ENCODE measurements around the gene SFTPD.

DNA sequence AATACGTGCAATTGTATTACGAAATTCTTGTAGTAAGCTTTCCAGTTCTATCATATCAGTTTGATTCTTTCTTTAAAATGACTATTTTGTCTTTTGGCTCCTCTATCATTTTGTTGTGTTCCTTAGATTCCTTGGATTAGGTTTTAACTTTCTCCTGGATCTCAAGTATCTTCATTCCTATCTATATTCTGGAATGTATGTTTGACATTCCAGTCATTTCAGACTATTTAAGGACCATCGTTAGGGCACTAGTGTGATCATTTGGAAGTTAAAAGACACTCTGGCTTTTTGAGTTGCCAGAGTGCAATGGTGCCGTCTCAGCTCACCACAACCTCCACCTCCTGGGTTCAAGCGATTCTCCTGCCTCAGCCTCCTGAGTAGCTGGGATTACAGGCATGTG is 45.7 kb upstream of the SFTPD start:
- TF ChIP-seq, protein P1, sequence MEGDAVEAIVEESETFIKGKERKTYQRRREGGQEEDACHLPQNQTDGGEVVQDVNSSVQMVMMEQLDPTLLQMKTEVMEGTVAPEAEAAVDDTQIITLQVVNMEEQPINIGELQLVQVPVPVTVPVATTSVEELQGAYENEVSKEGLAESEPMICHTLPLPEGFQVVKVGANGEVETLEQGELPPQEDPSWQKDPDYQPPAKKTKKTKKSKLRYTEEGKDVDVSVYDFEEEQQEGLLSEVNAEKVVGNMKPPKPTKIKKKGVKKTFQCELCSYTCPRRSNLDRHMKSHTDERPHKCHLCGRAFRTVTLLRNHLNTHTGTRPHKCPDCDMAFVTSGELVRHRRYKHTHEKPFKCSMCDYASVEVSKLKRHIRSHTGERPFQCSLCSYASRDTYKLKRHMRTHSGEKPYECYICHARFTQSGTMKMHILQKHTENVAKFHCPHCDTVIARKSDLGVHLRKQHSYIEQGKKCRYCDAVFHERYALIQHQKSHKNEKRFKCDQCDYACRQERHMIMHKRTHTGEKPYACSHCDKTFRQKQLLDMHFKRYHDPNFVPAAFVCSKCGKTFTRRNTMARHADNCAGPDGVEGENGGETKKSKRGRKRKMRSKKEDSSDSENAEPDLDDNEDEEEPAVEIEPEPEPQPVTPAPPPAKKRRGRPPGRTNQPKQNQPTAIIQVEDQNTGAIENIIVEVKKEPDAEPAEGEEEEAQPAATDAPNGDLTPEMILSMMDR (conservative IDR thresholded peaks at IDR 0.05 in 1 of 2, IDR thresholded peaks at IDR 0.05 in 1 of 2; ENCODE audit: extremely low read depth in 1 of 2, insufficient read depth in 1 of 2, low read depth in 1 of 2, low read length in 2 of 2): no peak
- TF ChIP-seq EZH2 (IDR thresholded peaks at IDR 0.05; ENCODE audit: borderline replicate concordance, low read length): no peak

All from mammary epithelial cell (primary cell).